H1 (cell line): Measurements from ENCODE around the gene ABCG1. TPM values are rescaled to one million over a fixed set of nuclear protein-coding genes. Genes with fewer than 3 reads are reported as not detected.

Experiments
- CTCF ChIA-PET: fragments of 300-600 bp; sonication (Branson Sonifier 250); formaldehyde crosslinking; loops from one replicate; lab custom pipeline; 2021; ENCODE audit not compliant: partially characterized antibody; lab: Charles Lee
- POLR2A ChIA-PET: fragments of 300-600 bp; sonication (Branson Sonifier 250); formaldehyde crosslinking; loops from one replicate; lab custom pipeline; 2021; ENCODE audit warnings: inconsistent platforms; ENCODE audit not compliant: partially characterized antibody; lab: Charles Lee
- DNase-seq, 2 experiments: peaks; one replicate each; pipeline versions ENCODE4 v3.0.0 to v3.0.0-alpha.2; 2010 to 2022; ENCODE audit warnings: low spot score in 2 of 2, low read depth in 1 of 2, mixed read lengths in 1 of 2
- FAIRE-seq: peaks from 2 replicates; lab custom pipeline; 2011; peaks lifted over from hg19 to GRCh38; lab: Jason Lieb, UNC
- H2AFZ ChIP-seq: 2 replicates; pipeline ENCODE4 v1.8.1; 2012; ENCODE audit warnings: low read length, inconsistent platforms
- H2AK5ac ChIP-seq: 2 replicates; pipeline ENCODE4 v1.6.1; 2013; ENCODE audit warnings: low read depth, low read length
- H2BK120ac ChIP-seq: replicated peaks from 2 replicates; pipeline ENCODE3; 2013; ENCODE audit warnings: low read depth, low read length, inconsistent platforms
- H2BK12ac ChIP-seq: 2 replicates; pipeline ENCODE4 v1.6.1; 2013; ENCODE audit warnings: low read depth, low read length
- H2BK15ac ChIP-seq: 2 replicates; pipeline ENCODE4 v1.6.1; 2013; ENCODE audit warnings: low read length
- H2BK20ac ChIP-seq: 2 replicates; pipeline ENCODE4 v1.6.1; 2013; ENCODE audit warnings: low read length
- H2BK5ac ChIP-seq: 2 replicates; pipeline ENCODE4 v1.6.1; 2013; ENCODE audit warnings: low read depth, low read length
- H3K14ac ChIP-seq: 2 replicates; pipeline ENCODE4 v1.6.1; 2013; ENCODE audit warnings: inconsistent platforms; ENCODE audit not compliant: insufficient read length
- H3K18ac ChIP-seq: 2 replicates; pipeline ENCODE4 v1.6.1; 2013; ENCODE audit warnings: low read length; ENCODE audit errors: extremely low read depth
- H3K23ac ChIP-seq: 2 replicates; pipeline ENCODE4 v1.6.1; 2013; ENCODE audit warnings: inconsistent platforms; ENCODE audit not compliant: insufficient read length
- H3K23me2 ChIP-seq: 2 replicates; pipeline ENCODE4 v1.6.1; 2013; ENCODE audit warnings: low read depth, low read length
- H3K27ac ChIP-seq: 2 replicates; pipeline ENCODE4 v1.6.1; 2011; ENCODE audit warnings: low read depth, low read length, inconsistent platforms
- H3K27me3 ChIP-seq, 4 experiments: replicated peaks in 1 of 4; 1 replicate in 1 of 4; 2 replicates in 3 of 4; pipeline versions ENCODE4 v1.6.1 to v1.8.1; 2011 to 2013; ENCODE audit warnings: low read length in 3 of 4, mild to moderate bottlenecking in 3 of 4, inconsistent platforms in 2 of 4, mixed read lengths in 2 of 4, moderate library complexity in 1 of 4; ENCODE audit not compliant: control insufficient read depth in 3 of 4, insufficient read depth in 3 of 4; ENCODE audit errors: extremely low read depth in 1 of 4
- H3K36me3 ChIP-seq, 4 experiments: 2 replicates each; pipeline versions ENCODE4 v1.6.1 to v1.8.1; 2011 to 2013; ENCODE audit warnings: mild to moderate bottlenecking in 4 of 4, low read length in 3 of 4, moderate library complexity in 2 of 4, control low read depth in 1 of 4, inconsistent platforms in 1 of 4; ENCODE audit not compliant: insufficient read depth in 4 of 4, control insufficient read depth in 2 of 4
- H3K4ac ChIP-seq: replicated peaks from 2 replicates; pipeline ENCODE3; 2013; ENCODE audit warnings: low read length, low read depth, mixed read lengths, inconsistent platforms; ENCODE audit not compliant: insufficient read length
- H3K4me1 ChIP-seq, 4 experiments: replicated peaks in 1 of 4; 1 replicate in 1 of 4; 2 replicates in 3 of 4; pipeline versions ENCODE4 v1.6.1 to v1.8.1; 2011 to 2013; ENCODE audit warnings: low read length in 3 of 4, inconsistent platforms in 2 of 4, mixed read lengths in 1 of 4; ENCODE audit not compliant: insufficient read depth in 4 of 4, control insufficient read depth in 3 of 4
- H3K4me2 ChIP-seq, 2 experiments: 2 replicates each; pipeline versions ENCODE4 v1.6.1 to v1.8.1; 2011 to 2013; ENCODE audit warnings: low read depth in 2 of 2, low read length in 2 of 2, control low read depth in 1 of 2, inconsistent platforms in 1 of 2, mild to moderate bottlenecking in 1 of 2; ENCODE audit not compliant: insufficient read depth in 1 of 2
- H3K4me3 ChIP-seq, 4 experiments: fragments of 200-600, 300-600 bp in 1 of 4; sonication (generic), shearing (Covaris generic), sonication (Bioruptor Twin) in 1 of 4; 2 replicates each; pipeline versions ENCODE4 v1.5.1 to v1.8.1; 2011 to 2016; ENCODE audit warnings: low read length in 4 of 4, low read depth in 3 of 4, control low read depth in 2 of 4, inconsistent platforms in 2 of 4, mild to moderate bottlenecking in 2 of 4, mixed read lengths in 1 of 4, moderate library complexity in 1 of 4; ENCODE audit not compliant: insufficient read depth in 2 of 4; ENCODE audit errors: extremely low read depth in 1 of 4
- H3K56ac ChIP-seq: replicated peaks from 2 replicates; pipeline ENCODE3; 2013; ENCODE audit warnings: low read depth, mild to moderate bottlenecking, mixed read lengths, low read length, inconsistent platforms; ENCODE audit not compliant: insufficient read length
- H3K79me1 ChIP-seq: 2 replicates; pipeline ENCODE4 v1.6.1; 2013; ENCODE audit warnings: low read depth, low read length, control low read depth
- H3K79me2 ChIP-seq, 2 experiments: 2 replicates each; pipeline versions ENCODE4 v1.6.1 to v1.8.1; 2012 to 2013; ENCODE audit warnings: low read length in 2 of 2, mild to moderate bottlenecking in 2 of 2, inconsistent platforms in 1 of 2; ENCODE audit not compliant: insufficient read depth in 2 of 2, control insufficient read depth in 1 of 2
- H3K9ac ChIP-seq, 4 experiments: replicated peaks in 1 of 4; 1 replicate in 1 of 4; 2 replicates in 3 of 4; pipeline versions ENCODE4 v1.6.1 to v1.8.1; 2011 to 2013; ENCODE audit warnings: low read depth in 3 of 4, low read length in 3 of 4, control low read depth in 2 of 4, mild to moderate bottlenecking in 2 of 4, moderate library complexity in 2 of 4, inconsistent platforms in 1 of 4; ENCODE audit errors: extremely low read depth in 1 of 4
- H3K9me3 ChIP-seq, 2 experiments: 2 replicates each; pipeline versions ENCODE4 v1.6.1 to v1.8.1; 2012 to 2013; ENCODE audit warnings: mild to moderate bottlenecking in 2 of 2, moderate library complexity in 2 of 2, control low read depth in 1 of 2, inconsistent platforms in 1 of 2, low read depth in 1 of 2, low read length in 1 of 2, mixed read lengths in 1 of 2; ENCODE audit not compliant: insufficient read depth in 2 of 2
- H4K20me1 ChIP-seq, 2 experiments: replicated peaks in 1 of 2; 2 replicates each; pipeline versions ENCODE3 to v1.8.1; 2011 to 2013; ENCODE audit warnings: inconsistent platforms in 2 of 2, low read length in 2 of 2, mild to moderate bottlenecking in 1 of 2; ENCODE audit not compliant: insufficient read depth in 2 of 2, control insufficient read depth in 1 of 2
- H4K5ac ChIP-seq: 2 replicates; pipeline ENCODE4 v1.6.1; 2013; ENCODE audit warnings: low read length, low read depth, mixed read lengths, inconsistent platforms; ENCODE audit not compliant: insufficient read length
- H4K8ac ChIP-seq: 2 replicates; pipeline ENCODE4 v1.8.0; 2013; ENCODE audit warnings: mild to moderate bottlenecking, moderate library complexity, low read length, inconsistent platforms; ENCODE audit not compliant: insufficient read depth; ENCODE audit errors: extremely low read depth
- H4K91ac ChIP-seq: replicated peaks from 2 replicates; pipeline ENCODE3; 2013; ENCODE audit warnings: low read length, mixed read lengths, inconsistent platforms; ENCODE audit not compliant: insufficient read length
- KDM1A ChIP-seq: fragments of 200-600, 300-600 bp; sonication (generic); IDR thresholded peaks from 2 replicates; pipeline ENCODE4 v1.7.1; 2016; ENCODE audit warnings: mild to moderate bottlenecking, low read length, borderline replicate concordance
- PHF8 ChIP-seq: fragments of 200-600 bp; sonication (generic); conservative IDR thresholded peaks from 2 replicates; pipeline ENCODE4 v1.7.1; 2012; ENCODE audit warnings: low read depth, mild to moderate bottlenecking, inconsistent platforms, low read length, moderate library complexity
- SRF ChIP-seq: IDR thresholded peaks from 2 replicates; pipeline ENCODE4 v1.6.1; 2011; ENCODE audit warnings: mild to moderate bottlenecking, low read depth, low read length, moderate library complexity
- WGBS, 2 experiments: shearing (Covaris generic) in 1 of 2; methylation state at CpG; one replicate each; pipeline versions ENCODE4 v1.1.6 to v1.1.7; 2013 to 2015; ENCODE audit warnings: low lambda C conversion rate in 2 of 2, mixed read lengths in 2 of 2, inconsistent platforms in 1 of 2, low coverage in 1 of 2, missing lambda C conversion rate in 1 of 2; ENCODE audit not compliant: insufficient replicate concordance in 2 of 2, insufficient coverage in 1 of 2, insufficient read length in 1 of 2; ENCODE audit errors: extremely low coverage in 1 of 2, missing lambda C conversion rate in 1 of 2; 5-methylcytosine and 5-hydroxymethylcytosine counted together
- polyA plus RNA-seq, 7 experiments: library from polyadenylated mRNA; depleted of rRNA in 3 of 7; stranded (reverse) in 5 of 7; unstranded in 2 of 7; fragments of >200 nt in 5 of 7; fragments of 200-250 nt in 2 of 7; gene quantifications; 1 replicate in 5 of 7; 2 replicates in 1 of 7; 4 replicates in 1 of 7; pipeline versions ENCODE4 v1.2.1 to v1.2.3, GENCODE V29; 2011 to 2013; ENCODE audit warnings: missing spikeins in 2 of 7, mixed read lengths in 2 of 7
- total RNA-seq: library from RNA; stranded (reverse); fragmentation: NEBNext Ultra II Directional; extraction: Animal tissue kit (Norgen Biotek cat#: 25700); gene quantifications from 2 replicates; pipeline ENCODE4 v1.2.1, GENCODE V29; 2021

ABCG1 gene
- total and polyA plus RNA-seq, 2 of the 8 experiments (the other 6 are each of a cell fraction or from before 2014, with no cell fraction given) = 2.1 to 4.0 TPM

DNA sequence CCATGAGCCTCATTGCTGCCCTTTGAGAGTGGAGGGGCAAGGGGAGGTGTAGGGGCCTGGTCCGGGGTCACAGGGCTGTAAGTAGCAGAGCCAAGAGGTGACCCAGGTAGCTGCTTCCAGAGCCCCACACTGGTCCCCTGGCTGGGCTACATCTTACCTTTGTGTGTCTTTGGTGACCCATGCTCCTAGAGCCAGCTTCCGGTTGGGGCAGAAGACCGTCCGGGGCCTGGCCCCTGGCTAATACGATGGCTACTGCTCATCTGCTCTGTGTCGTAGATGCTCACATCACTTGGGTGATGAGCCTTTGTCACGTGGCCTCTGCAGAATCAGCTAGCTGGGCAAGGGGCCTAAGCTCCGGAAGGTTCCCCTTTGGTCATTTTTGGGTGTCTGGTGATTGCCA lies 20.6 kb downstream of the ABCG1 start:
- no peak overlapping the region for H3K23ac ChIP-seq
- H4K20me1 ChIP-seq = peaks cover 0 to 1% of the 10 kb centered on the region in 2 experiments
- H3K4me2 ChIP-seq = no peak overlapping the region
- 0 out of 2 replicates have a peak overlapping the region, but pooled peaks have one; percentile 60 for H2BK12ac ChIP-seq
- H4K91ac ChIP-seq = no peak overlapping the region
- H3K9ac ChIP-seq = no peak overlapping the region
- no peaks in the 10 kb centered on the region for H3K79me1 ChIP-seq
- peaks cover 7 to 13% (median 8%) of the 10 kb centered on the region in 4 experiments; a peak in 6 of 7 replicates for H3K4me1 ChIP-seq
- H3K27me3 ChIP-seq = peaks cover 0 to 18% (median 16%) of the 10 kb centered on the region in 4 experiments; a peak in 5 of 7 replicates
- no peak overlapping the region for H2BK15ac ChIP-seq
- DNase-seq (no peak), FAIRE-seq (no peak)
- no peak overlapping the region for H3K18ac ChIP-seq
- TF ChIP-seq KDM1A (no peak), SRF (no peak), PHF8 (no peak)
- no peak overlapping the region for H2BK120ac ChIP-seq
- H4K5ac ChIP-seq = no peak overlapping the region
- no peak overlapping the region for H4K8ac ChIP-seq
- no peak overlapping the region for H3K4ac ChIP-seq
- H3K79me2 ChIP-seq = no peaks in the 10 kb centered on the region
- ChIA-PET CTCF (interaction anchor here (0.7 to 4.2 kb wide), 5 partner anchors 10 to 99 kb away, joined by 3 to 31 read pairs (median 10); no protein-coding TSS in a partner anchor), POLR2A (no interaction called here)
- H3K56ac ChIP-seq = no peak overlapping the region
- H2AK5ac ChIP-seq = no peak overlapping the region
- no peak overlapping the region for H2AFZ ChIP-seq
- H3K9me3 ChIP-seq = no peaks in the 10 kb centered on the region
- no peak overlapping the region for H3K14ac ChIP-seq
- H3K4me3 ChIP-seq = no peak overlapping the region
- no peak overlapping the region; the same call in 1 of the 2 replicates for H2BK5ac ChIP-seq
- H3K27ac ChIP-seq = no peak overlapping the region
- H3K36me3 ChIP-seq = no peaks in the 10 kb centered on the region
- peaks cover 5% of the 10 kb centered on the region; the same call in 1 of the 2 replicates for H3K23me2 ChIP-seq
- H2BK20ac ChIP-seq = no peak overlapping the region
- 94% methylated on average over 8 of the region's 8 CpGs; no CpG with 5 or more reads in 1 of the 2 experiments for WGBS, 2 experiments
